Measurements from ENCODE around the gene HIPK2.

GRCh38 chr7:139613971-139614411 lies 163.8 kb downstream of the HIPK2 start:
- TF ChIP-seq FOXA1 (IDR thresholded peaks at IDR 0.05) (no peak), TARDBP (IDR thresholded peaks at IDR 0.05) (no peak), FOXK2 (IDR thresholded peaks at IDR 0.05) (no peak), SP1 (IDR thresholded peaks at IDR 0.05) (no peak), ELF4 (IDR thresholded peaks at IDR 0.05) (no peak), SUZ12 (IDR thresholded peaks at IDR 0.05) (no peak), PKNOX1 (IDR thresholded peaks at IDR 0.05) (no peak), HDGF (IDR thresholded peaks at IDR 0.05; ENCODE audit: borderline replicate concordance) (no peak), CTBP1 (IDR thresholded peaks at IDR 0.05; ENCODE audit: borderline replicate concordance) (no peak)

All from HEK293T (cell line).